HepG2 (cell line): ENCODE results near the gene DENND5B. TPM values are rescaled to one million over a fixed set of nuclear protein-coding genes. Genes with fewer than 3 reads are reported as not detected.

Experiments
- BRD4 ChIP-seq: sonication (generic); formaldehyde crosslinking; IDR thresholded peaks from 2 replicates; pipeline ENCODE4 v1.4.0; 2020; ENCODE audit warnings: missing genetic modification reagents
- GMEB1 ChIP-seq: sonication (generic); formaldehyde crosslinking; IDR thresholded peaks from 2 replicates; pipeline ENCODE4 v1.5.1; 2020; ENCODE audit warnings: missing genetic modification reagents, mild to moderate bottlenecking, borderline replicate concordance
- HOMEZ ChIP-seq: IDR thresholded peaks from 2 replicates; pipeline ENCODE4 v1.6.1; 2016; ENCODE audit warnings: low read depth
- NFYC ChIP-seq: IDR thresholded peaks from 2 replicates; pipeline ENCODE4 v1.6.1; 2016; ENCODE audit warnings: missing genetic modification reagents, missing compliant biosample characterization
- PAXIP1 ChIP-seq: sonication (generic); formaldehyde crosslinking; conservative IDR thresholded peaks from 2 replicates; pipeline ENCODE4 v1.4.0; 2020; ENCODE audit warnings: mild to moderate bottlenecking, missing genetic modification reagents, moderate library complexity
- SKI ChIP-seq: fragments of 450-650 bp; IDR thresholded peaks from one replicate; pipeline ENCODE4 v1.6.1; 2018; ENCODE audit warnings: mild to moderate bottlenecking; ENCODE audit not compliant: partially characterized antibody
- ZFP36 ChIP-seq: fragments of 150-350 bp; IDR thresholded peaks from 2 replicates; pipeline ENCODE4 v1.6.1; 2018; ENCODE audit warnings: borderline replicate concordance, low read length, low read depth; ENCODE audit not compliant: partially characterized antibody
- ZFP91 ChIP-seq: sonication (generic); formaldehyde crosslinking; IDR thresholded peaks from 2 replicates; pipeline ENCODE4 v1.9.0; 2022; ENCODE audit warnings: missing genetic modification reagents, mild to moderate bottlenecking, borderline replicate concordance
- ZGPAT ChIP-seq: IDR thresholded peaks from 2 replicates; pipeline ENCODE4 v1.6.1; 2016; ENCODE audit warnings: mild to moderate bottlenecking
- ZNF318 ChIP-seq: sonication (generic); formaldehyde crosslinking; IDR thresholded peaks from 2 replicates; pipeline ENCODE4 v1.4.0; 2020; ENCODE audit warnings: mild to moderate bottlenecking, missing genetic modification reagents
- polyA plus RNA-seq, 8 experiments: library from polyadenylated mRNA; depleted of rRNA in 3 of 8; stranded (reverse) in 7 of 8; unstranded in 1 of 8; fragments of >200 nt; fragmentation: Illumina TruSeq in 4 of 8; extraction: Trizol in 4 of 8; gene quantifications; 2 replicates each; pipeline versions ENCODE4 v1.2.1 to v1.2.3, GENCODE V29; 2011 to 2016; ENCODE audit warnings: low read depth in 4 of 8, missing spikeins in 1 of 8, mixed read lengths in 1 of 8; ENCODE audit not compliant: insufficient read depth in 1 of 8
- total RNA-seq, 5 experiments: library from RNA; depleted of rRNA; stranded (reverse); fragments of >200 nt; fragmentation: Illumina TruSeq; extraction: Trizol; gene quantifications; 2 replicates each; pipeline ENCODE4 v1.2.3, GENCODE V29; 2016; ENCODE audit warnings: low read depth in 1 of 5

Gene DENND5B
- total and polyA plus RNA-seq, 2 of the 13 experiments (the other 11 are each of a cell fraction or from before 2014, with no cell fraction given): 14.7 to 18.7 TPM

- TF ChIP-seq ZFP91 (CRISPR knock-in tag): no peak
- TF ChIP-seq SKI: no peak
- no peak for TF ChIP-seq ZGPAT (CRISPR knock-in tag)
- TF ChIP-seq ZNF318 (CRISPR knock-in tag): no peak
- no peak for TF ChIP-seq BRD4 (CRISPR knock-in tag)
- TF ChIP-seq ZFP36: no peak
- 0 out of 2 replicates have a peak, but pooled peaks have one; percentile 72 for TF ChIP-seq HOMEZ (CRISPR knock-in tag)
- peak; percentile 70 for TF ChIP-seq PAXIP1 (CRISPR knock-in tag)
- no peak for TF ChIP-seq GMEB1 (CRISPR knock-in tag)
- TF ChIP-seq NFYC: no peak
Observed at GRCh38 chr12:31526158-31526546, 64.8 kb downstream of the DENND5B start (continued).
